ENCODE measurements around the gene DDA1. TPM values are rescaled to one million over a fixed set of nuclear protein-coding genes. Genes with fewer than 3 reads are reported as not detected.

Gene DDA1
- total and polyA plus RNA-seq, 9 of the 15 experiments (the other 6 are each of a cell fraction or from before 2014, with no cell fraction given): 1.4 to 83.8 (median 33.8) TPM

DNA sequence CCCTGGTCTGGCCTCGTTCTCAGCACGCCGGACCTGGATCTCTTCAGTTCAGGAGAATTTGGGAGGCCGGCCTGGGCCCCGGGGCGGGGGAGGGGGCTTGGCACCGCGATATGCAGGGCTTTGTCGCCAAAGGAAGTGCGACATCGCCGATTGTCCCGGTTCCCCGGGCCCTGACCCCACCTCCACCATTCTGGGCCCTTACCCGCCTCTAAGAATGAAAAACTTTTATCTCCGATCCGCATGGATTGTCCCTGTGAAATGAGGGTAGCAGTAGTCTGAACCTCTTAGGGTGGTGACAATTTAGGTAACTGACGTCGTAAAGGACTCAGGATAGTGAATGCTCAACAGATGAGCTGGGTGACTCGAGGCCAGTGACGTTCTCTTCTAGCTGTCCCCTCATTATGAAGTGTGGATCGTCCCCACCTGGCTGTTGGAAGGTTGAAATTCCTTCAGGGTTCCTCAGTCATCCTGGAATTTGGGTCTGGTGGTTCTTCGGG lies 650 bp downstream of the DDA1 start (continued):
- TF ChIP-seq, protein P1, sequence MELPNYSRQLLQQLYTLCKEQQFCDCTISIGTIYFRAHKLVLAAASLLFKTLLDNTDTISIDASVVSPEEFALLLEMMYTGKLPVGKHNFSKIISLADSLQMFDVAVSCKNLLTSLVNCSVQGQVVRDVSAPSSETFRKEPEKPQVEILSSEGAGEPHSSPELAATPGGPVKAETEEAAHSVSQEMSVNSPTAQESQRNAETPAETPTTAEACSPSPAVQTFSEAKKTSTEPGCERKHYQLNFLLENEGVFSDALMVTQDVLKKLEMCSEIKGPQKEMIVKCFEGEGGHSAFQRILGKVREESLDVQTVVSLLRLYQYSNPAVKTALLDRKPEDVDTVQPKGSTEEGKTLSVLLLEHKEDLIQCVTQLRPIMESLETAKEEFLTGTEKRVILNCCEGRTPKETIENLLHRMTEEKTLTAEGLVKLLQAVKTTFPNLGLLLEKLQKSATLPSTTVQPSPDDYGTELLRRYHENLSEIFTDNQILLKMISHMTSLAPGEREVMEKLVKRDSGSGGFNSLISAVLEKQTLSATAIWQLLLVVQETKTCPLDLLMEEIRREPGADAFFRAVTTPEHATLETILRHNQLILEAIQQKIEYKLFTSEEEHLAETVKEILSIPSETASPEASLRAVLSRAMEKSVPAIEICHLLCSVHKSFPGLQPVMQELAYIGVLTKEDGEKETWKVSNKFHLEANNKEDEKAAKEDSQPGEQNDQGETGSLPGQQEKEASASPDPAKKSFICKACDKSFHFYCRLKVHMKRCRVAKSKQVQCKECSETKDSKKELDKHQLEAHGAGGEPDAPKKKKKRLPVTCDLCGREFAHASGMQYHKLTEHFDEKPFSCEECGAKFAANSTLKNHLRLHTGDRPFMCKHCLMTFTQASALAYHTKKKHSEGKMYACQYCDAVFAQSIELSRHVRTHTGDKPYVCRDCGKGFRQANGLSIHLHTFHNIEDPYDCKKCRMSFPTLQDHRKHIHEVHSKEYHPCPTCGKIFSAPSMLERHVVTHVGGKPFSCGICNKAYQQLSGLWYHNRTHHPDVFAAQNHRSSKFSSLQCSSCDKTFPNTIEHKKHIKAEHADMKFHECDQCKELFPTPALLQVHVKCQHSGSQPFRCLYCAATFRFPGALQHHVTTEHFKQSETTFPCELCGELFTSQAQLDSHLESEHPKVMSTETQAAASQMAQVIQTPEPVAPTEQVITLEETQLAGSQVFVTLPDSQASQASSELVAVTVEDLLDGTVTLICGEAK (IDR thresholded peaks at IDR 0.05): peak; percentile 90
- TF ChIP-seq, protein P1 (CRISPR knock-in tag; IDR thresholded peaks at IDR 0.05): no peak
- TF ChIP-seq MTA1 (IDR thresholded peaks at IDR 0.05; ENCODE audit: borderline replicate concordance) (peak; percentile 80; the same call in 1 of the 2 replicates), RB1 (IDR thresholded peaks at IDR 0.05; ENCODE audit: low read depth) (no peak), NUFIP1 (IDR thresholded peaks at IDR 0.05; ENCODE audit: partially characterized antibody) (no peak), ZNF232 (CRISPR knock-in tag; IDR thresholded peaks at IDR 0.05) (0 out of 2 replicates have a peak, but pooled peaks have one; percentile 31)
- TF ChIP-seq, protein P2, sequence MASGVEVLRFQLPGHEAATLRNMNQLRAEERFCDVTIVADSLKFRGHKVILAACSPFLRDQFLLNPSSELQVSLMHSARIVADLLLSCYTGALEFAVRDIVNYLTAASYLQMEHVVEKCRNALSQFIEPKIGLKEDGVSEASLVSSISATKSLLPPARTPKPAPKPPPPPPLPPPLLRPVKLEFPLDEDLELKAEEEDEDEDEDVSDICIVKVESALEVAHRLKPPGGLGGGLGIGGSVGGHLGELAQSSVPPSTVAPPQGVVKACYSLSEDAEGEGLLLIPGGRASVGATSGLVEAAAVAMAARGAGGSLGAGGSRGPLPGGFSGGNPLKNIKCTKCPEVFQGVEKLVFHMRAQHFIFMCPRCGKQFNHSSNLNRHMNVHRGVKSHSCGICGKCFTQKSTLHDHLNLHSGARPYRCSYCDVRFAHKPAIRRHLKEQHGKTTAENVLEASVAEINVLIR (CRISPR knock-in tag; IDR thresholded peaks at IDR 0.05): peak; percentile 66; the same call in 1 of the 2 replicates
- TF ChIP-seq, protein P3, sequence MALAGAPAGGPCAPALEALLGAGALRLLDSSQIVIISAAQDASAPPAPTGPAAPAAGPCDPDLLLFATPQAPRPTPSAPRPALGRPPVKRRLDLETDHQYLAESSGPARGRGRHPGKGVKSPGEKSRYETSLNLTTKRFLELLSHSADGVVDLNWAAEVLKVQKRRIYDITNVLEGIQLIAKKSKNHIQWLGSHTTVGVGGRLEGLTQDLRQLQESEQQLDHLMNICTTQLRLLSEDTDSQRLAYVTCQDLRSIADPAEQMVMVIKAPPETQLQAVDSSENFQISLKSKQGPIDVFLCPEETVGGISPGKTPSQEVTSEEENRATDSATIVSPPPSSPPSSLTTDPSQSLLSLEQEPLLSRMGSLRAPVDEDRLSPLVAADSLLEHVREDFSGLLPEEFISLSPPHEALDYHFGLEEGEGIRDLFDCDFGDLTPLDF (CRISPR knock-in tag; IDR thresholded peaks at IDR 0.05): no peak

All from K562 (cell line).